SU-DHL-6 (cell line): ENCODE results near the gene TNFRSF18.

ENCODE experiments used
- H2AFZ ChIP-seq: fragments of 200-600 bp; sonication (generic); 2 replicates; pipeline ENCODE4 v1.6.1; 2014; ENCODE audit warnings: low read depth, mild to moderate bottlenecking, moderate library complexity, mixed read lengths, antibody characterized with exemption, low read length; ENCODE audit not compliant: severe bottlenecking
- H3F3A ChIP-seq: fragments of 200-600 bp; shearing (Covaris generic); 2 replicates; pipeline ENCODE4 v1.6.0; 2016; ENCODE audit warnings: antibody characterized with exemption, mild to moderate bottlenecking; ENCODE audit not compliant: insufficient read depth
- H3K27ac ChIP-seq: fragments of 200-600 bp; sonication (generic); 2 replicates; pipeline ENCODE4 v1.5.1; 2016; ENCODE audit warnings: low read depth, mild to moderate bottlenecking, low read length, moderate library complexity, mixed read lengths
- H3K27me3 ChIP-seq: fragments of 200-600 bp; sonication (generic), shearing (Covaris generic); 2 replicates; pipeline ENCODE4 v1.6.0; 2014; ENCODE audit warnings: mild to moderate bottlenecking, low read length
- H3K36me3 ChIP-seq: fragments of 200-600 bp; sonication (generic); 2 replicates; pipeline ENCODE4 v1.6.1; 2014; ENCODE audit warnings: mild to moderate bottlenecking, low read length, mixed read lengths
- H3K4me2 ChIP-seq: fragments of 300-600, 200-600 bp; shearing (Covaris generic), sonication (generic); 2 replicates; pipeline ENCODE4 v1.6.0; 2014; ENCODE audit warnings: low read length, low read depth, mild to moderate bottlenecking; ENCODE audit not compliant: poor library complexity, severe bottlenecking
- H3K4me3 ChIP-seq: fragments of 200-600 bp; sonication (generic); 2 replicates; pipeline ENCODE4 v1.5.1; 2014; ENCODE audit warnings: antibody characterized with exemption, low read length, mild to moderate bottlenecking, mixed read lengths; ENCODE audit not compliant: insufficient read depth, poor library complexity, severe bottlenecking
- H3K79me2 ChIP-seq: fragments of 200-600 bp; sonication (generic); 2 replicates; pipeline ENCODE4 v1.6.1; 2014; ENCODE audit warnings: mild to moderate bottlenecking, low read length, moderate library complexity; ENCODE audit not compliant: insufficient read depth
- H3K9ac ChIP-seq: fragments of 200-600 bp; sonication (generic); 2 replicates; pipeline ENCODE4 v1.7.0; 2014; ENCODE audit warnings: mild to moderate bottlenecking, low read length
- H3K9me2 ChIP-seq: fragments of 200-600 bp; sonication (generic); replicated peaks from 2 replicates; pipeline ENCODE4 v1.6.1; 2014; ENCODE audit warnings: low read length; ENCODE audit not compliant: insufficient read depth
- H3K9me3 ChIP-seq: fragments of 200-600 bp; sonication (generic); 2 replicates; pipeline ENCODE4 v1.6.1; 2014; ENCODE audit warnings: low read length, mixed read lengths; ENCODE audit not compliant: insufficient read depth
- H4K20me1 ChIP-seq: fragments of 200-600 bp; sonication (generic); 2 replicates; pipeline ENCODE4 v1.6.1; 2014; ENCODE audit warnings: low read depth, mild to moderate bottlenecking, antibody characterized with exemption, low read length, moderate library complexity, mixed read lengths
- CTCF ChIP-seq: fragments of 200-600 bp; sonication (generic); IDR thresholded peaks from one replicate; pipeline ENCODE4 v1.5.1; 2017; ENCODE audit warnings: antibody characterized with exemption, mild to moderate bottlenecking, low read length, moderate library complexity; ENCODE audit not compliant: insufficient read depth, poor library complexity, severe bottlenecking
- EZH2phosphoT487 ChIP-seq: fragments of 200-600 bp; sonication (generic), shearing (Covaris generic); conservative IDR thresholded peaks from 2 replicates; pipeline ENCODE4 v1.6.1; 2018; ENCODE audit warnings: mild to moderate bottlenecking, antibody characterized with exemption, low read length, moderate library complexity, mixed read lengths

The TNFRSF18 gene

GRCh38 chr1:1226566-1227362 lies 20.4 kb upstream of the TNFRSF18 start:
- no peaks in the 10 kb centered on the region for H3K27me3 ChIP-seq
- no peak overlapping the region for H3K4me3 ChIP-seq
- H3F3A ChIP-seq, result no peaks in the 10 kb centered on the region
- no peak overlapping the region for H3K27ac ChIP-seq
- TF ChIP-seq EZH2phosphoT487, result no peak
- TF ChIP-seq CTCF, result no peak
- H3K79me2 ChIP-seq, result peaks cover 42% of the 10 kb centered on the region
- no peaks in the 10 kb centered on the region for H3K9me3 ChIP-seq
- H3K36me3 ChIP-seq, result no peaks in the 10 kb centered on the region
- no peak overlapping the region for H3K4me2 ChIP-seq
- H3K9me2 ChIP-seq, result no peaks in the 10 kb centered on the region
- no peak overlapping the region for H2AFZ ChIP-seq
- H3K9ac ChIP-seq, result no peak overlapping the region
- H4K20me1 ChIP-seq, result no peaks in the 10 kb centered on the region

DNA sequence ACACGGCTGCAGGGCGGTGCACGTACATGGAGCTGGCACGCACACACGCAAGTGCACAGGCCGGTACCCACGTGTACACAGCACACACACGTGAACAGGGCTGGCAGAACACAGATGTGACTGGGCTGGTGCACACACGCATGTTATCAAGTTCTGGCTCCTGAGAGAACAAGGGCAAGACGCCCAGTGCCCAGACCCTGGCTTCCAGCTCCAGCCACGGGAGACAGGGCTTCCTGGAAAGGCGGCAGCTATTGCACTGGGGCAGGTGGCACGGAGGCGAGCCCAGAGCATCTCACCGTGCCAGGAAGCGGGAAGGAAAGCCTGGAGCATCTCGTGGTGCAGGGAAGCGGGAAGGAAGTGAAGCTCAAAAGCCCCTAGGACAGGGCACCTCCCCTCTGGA lies 19.5 kb upstream of the TNFRSF18 start:
- Histone ChIP-seq H3K9ac (no peak overlapping the region), H3F3A (no peaks in the 10 kb centered on the region), H3K79me2 (peaks cover 35% of the 10 kb centered on the region), H3K27me3 (no peaks in the 10 kb centered on the region), H3K27ac (no peak overlapping the region), H2AFZ (no peak overlapping the region), H3K4me3 (no peak overlapping the region), H3K9me2 (no peaks in the 10 kb centered on the region), H4K20me1 (no peaks in the 10 kb centered on the region), H3K9me3 (no peaks in the 10 kb centered on the region), H3K36me3 (no peaks in the 10 kb centered on the region), H3K4me2 (no peak overlapping the region)
- no peak for TF ChIP-seq EZH2phosphoT487

DNA sequence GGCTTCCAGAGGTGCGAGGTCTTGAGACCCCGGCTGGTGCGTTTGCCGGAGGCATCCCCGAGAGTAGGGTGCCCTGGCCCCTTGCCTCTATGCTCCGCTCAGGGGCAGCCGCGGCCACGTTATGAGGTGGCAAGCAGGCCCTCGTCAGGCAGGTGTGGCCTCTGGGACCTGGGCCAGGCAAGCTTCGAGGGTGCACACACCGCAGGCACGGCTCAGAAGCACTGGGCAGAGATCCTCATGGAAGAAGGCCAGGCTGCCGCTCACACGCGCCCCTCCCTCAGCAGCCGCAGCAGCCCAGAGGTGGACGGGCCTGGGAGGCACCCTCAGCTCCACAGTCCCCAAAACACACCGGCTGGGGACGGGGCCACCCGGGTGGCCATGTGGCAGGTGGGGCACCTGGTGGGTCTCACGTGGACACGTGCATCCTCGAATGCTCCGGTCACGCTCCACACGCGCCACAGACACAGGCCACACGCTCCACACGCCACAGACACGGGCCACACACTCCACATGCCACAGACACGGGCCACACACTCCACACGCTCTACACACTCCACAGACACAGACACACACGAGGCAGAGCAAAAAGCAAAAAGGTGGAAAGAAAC lies 18.9 kb upstream of the TNFRSF18 start:
- no peaks in the 10 kb centered on the region for H3K36me3 ChIP-seq
- no peaks in the 10 kb centered on the region for H3K27me3 ChIP-seq
- no peaks in the 10 kb centered on the region for H3K9me3 ChIP-seq
- peaks cover 30% of the 10 kb centered on the region for H3K79me2 ChIP-seq
- H3K4me3 ChIP-seq, result no peak overlapping the region
- H3K9ac ChIP-seq, result no peak overlapping the region
- H4K20me1 ChIP-seq, result no peaks in the 10 kb centered on the region
- H3K27ac ChIP-seq, result no peak overlapping the region
- no peak for TF ChIP-seq CTCF
- no peak for TF ChIP-seq EZH2phosphoT487
- H3K9me2 ChIP-seq, result no peaks in the 10 kb centered on the region
- H2AFZ ChIP-seq, result no peak overlapping the region
- no peak overlapping the region for H3K4me2 ChIP-seq
- H3F3A ChIP-seq, result no peaks in the 10 kb centered on the region

DNA sequence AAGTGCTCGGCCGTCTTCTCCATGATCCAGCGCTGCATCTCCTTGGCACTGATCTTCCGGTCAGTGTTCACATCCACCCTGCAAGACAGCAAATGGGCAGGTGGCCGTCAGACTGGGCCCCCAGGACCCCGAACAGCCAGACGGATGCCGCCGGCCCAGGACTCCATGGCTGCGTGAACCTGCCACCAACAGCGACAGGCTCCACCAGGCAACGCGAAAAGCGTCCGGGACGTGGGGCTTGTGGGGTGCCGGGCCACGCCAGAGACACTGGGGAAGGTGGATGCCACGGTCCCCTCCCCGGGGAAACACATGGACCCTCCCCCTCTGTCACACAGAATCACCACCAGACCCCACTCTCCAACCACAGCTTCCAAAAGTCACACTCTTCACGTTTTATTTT lies 17.5 kb upstream of the TNFRSF18 start:
- H3K4me2 ChIP-seq, result no peak overlapping the region
- H3K27me3 ChIP-seq, result no peaks in the 10 kb centered on the region
- no peak for TF ChIP-seq EZH2phosphoT487
- no peak for TF ChIP-seq CTCF
- H3K27ac ChIP-seq, result no peak overlapping the region
- H3K9me3 ChIP-seq, result no peaks in the 10 kb centered on the region
- H4K20me1 ChIP-seq, result no peaks in the 10 kb centered on the region
- no peak overlapping the region for H3K4me3 ChIP-seq
- no peaks in the 10 kb centered on the region for H3K36me3 ChIP-seq
- no peak overlapping the region for H2AFZ ChIP-seq
- H3K9ac ChIP-seq, result no peak overlapping the region
- no peaks in the 10 kb centered on the region for H3F3A ChIP-seq
- no peaks in the 10 kb centered on the region for H3K9me2 ChIP-seq
- H3K79me2 ChIP-seq, result peaks cover 15% of the 10 kb centered on the region
